GM23338 (cell line): Measurements from ENCODE around the gene TNFRSF21. TPM values are rescaled to one million over a fixed set of nuclear protein-coding genes. Genes with fewer than 3 reads are reported as not detected.

Experiments
- ATAC-seq: fragments of 200-7000 bp; cut with Tn5 transposase; 3 replicates; pipeline ENCODE4 v1.9.1; 2020
- DNase-seq: peaks from one replicate; pipeline ENCODE4 v3.0.0-alpha.2; 2015; ENCODE audit warnings: low spot score
- H2AFZ ChIP-seq: fragments of 200-600 bp; sonication (generic); 2 replicates; pipeline ENCODE4 v1.8.0; 2016; ENCODE audit warnings: antibody characterized with exemption, mild to moderate bottlenecking, moderate library complexity
- H3F3A ChIP-seq: fragments of 200-600 bp; sonication (generic); replicated peaks from 2 replicates; pipeline ENCODE4 v1.8.0; 2017; ENCODE audit warnings: antibody characterized with exemption, mixed run types, low read depth
- H3K27ac ChIP-seq: fragments of 200-600 bp; sonication (generic); 2 replicates; pipeline ENCODE4 v1.6.1; 2016; ENCODE audit warnings: low read depth
- H3K27me3 ChIP-seq: fragments of 200-600 bp; sonication (generic); 2 replicates; pipeline ENCODE4 v1.8.0; 2016; ENCODE audit warnings: mild to moderate bottlenecking, mixed run types, moderate library complexity; ENCODE audit not compliant: insufficient read depth
- H3K36me3 ChIP-seq: fragments of 200-600 bp; sonication (generic); 2 replicates; pipeline ENCODE4 v1.8.0; 2016; ENCODE audit warnings: mild to moderate bottlenecking; ENCODE audit not compliant: insufficient read depth
- H3K4me1 ChIP-seq: fragments of 200-600 bp; sonication (generic); 2 replicates; pipeline ENCODE4 v1.8.0; 2016; ENCODE audit warnings: mild to moderate bottlenecking, moderate library complexity; ENCODE audit not compliant: insufficient read depth
- H3K4me2 ChIP-seq: fragments of 200-600 bp; sonication (generic); 2 replicates; pipeline ENCODE4 v1.7.1; 2017; ENCODE audit warnings: mixed run types
- H3K4me3 ChIP-seq: fragments of 200-600 bp; sonication (generic); 2 replicates; pipeline ENCODE4 v1.6.1; 2016; ENCODE audit warnings: mixed run types
- H3K79me2 ChIP-seq: fragments of 200-600 bp; sonication (generic); replicated peaks from 2 replicates; pipeline ENCODE4 v1.8.0; 2017; ENCODE audit warnings: mild to moderate bottlenecking; ENCODE audit not compliant: insufficient read depth
- H3K9me2 ChIP-seq: fragments of 200-600 bp; sonication (generic); 2 replicates; pipeline ENCODE4 v1.8.0; 2017; ENCODE audit not compliant: insufficient read depth
- H4K20me1 ChIP-seq: fragments of 200-600 bp; sonication (generic); replicated peaks from 2 replicates; pipeline ENCODE4 v1.8.0; 2017; ENCODE audit warnings: mild to moderate bottlenecking; ENCODE audit not compliant: insufficient read depth
- H3K27ac Mint-ChIP-seq: 2 replicates; pipeline ENCODE4 v1.8.0; 2020; ENCODE audit warnings: inconsistent platforms, mild to moderate bottlenecking, moderate library complexity, mixed read lengths
- H3K27me3 Mint-ChIP-seq: 3 replicates; pipeline ENCODE4 v1.8.0; 2022; ENCODE audit warnings: low read depth, mild to moderate bottlenecking, moderate library complexity, mixed read lengths, inconsistent platforms; ENCODE audit not compliant: insufficient read depth, poor library complexity
- H3K36me3 Mint-ChIP-seq: 3 replicates; pipeline ENCODE4 v1.8.0; 2021; ENCODE audit warnings: low read depth, mild to moderate bottlenecking, inconsistent platforms, moderate library complexity, mixed read lengths
- H3K4me1 Mint-ChIP-seq: 3 replicates; pipeline ENCODE4 v1.8.0; 2020; ENCODE audit warnings: mild to moderate bottlenecking, inconsistent platforms, mixed read lengths
- H3K4me3 Mint-ChIP-seq: 3 replicates; pipeline ENCODE4 v1.8.0; 2021; ENCODE audit warnings: moderate library complexity, mild to moderate bottlenecking, inconsistent platforms, mixed read lengths
- H3K9me3 Mint-ChIP-seq: 3 replicates; pipeline ENCODE4 v1.8.0; 2020; ENCODE audit warnings: moderate library complexity, mild to moderate bottlenecking, inconsistent platforms, mixed read lengths
- CREB1 ChIP-seq: fragments of 250-450 bp; sonication (Bioruptor Pico); IDR thresholded peaks from 2 replicates; pipeline ENCODE4 v1.5.0; 2020; ENCODE audit warnings: low read depth, mild to moderate bottlenecking, moderate library complexity
- CTCF ChIP-seq, 2 experiments: fragments of 200-600 bp in 1 of 2; sonication (generic) in 1 of 2; conservative IDR thresholded peaks; 2 replicates each; pipeline versions ENCODE4 v1.5.1 to v1.6.1; 2016 to 2017; ENCODE audit warnings: antibody characterized with exemption in 2 of 2, low read depth in 2 of 2, mild to moderate bottlenecking in 2 of 2, moderate library complexity in 1 of 2
- ETS1 ChIP-seq: IDR thresholded peaks from 2 replicates; pipeline ENCODE4 v1.6.1; 2016; ENCODE audit warnings: antibody characterized with exemption
- EZH2 ChIP-seq: fragments of 200-600 bp; sonication (generic); IDR thresholded peaks from one replicate; pipeline ENCODE4 v1.8.0; 2017; ENCODE audit warnings: antibody characterized with exemption, mild to moderate bottlenecking, low read depth; ENCODE audit not compliant: unreplicated experiment
- JUNB ChIP-seq: IDR thresholded peaks from one replicate; pipeline ENCODE4 v1.6.1; 2016; ENCODE audit warnings: antibody characterized with exemption; ENCODE audit not compliant: unreplicated experiment
- NANOG ChIP-seq: IDR thresholded peaks from 2 replicates; pipeline ENCODE4 v1.6.1; 2016; ENCODE audit warnings: antibody characterized with exemption, borderline replicate concordance
- POLR2AphosphoS5 ChIP-seq: IDR thresholded peaks from 2 replicates; pipeline ENCODE4 v1.6.1; 2016; ENCODE audit warnings: antibody characterized with exemption, low read depth
- REST ChIP-seq: IDR thresholded peaks from one replicate; pipeline ENCODE4 v1.6.1; 2018; ENCODE audit warnings: antibody characterized with exemption; ENCODE audit not compliant: unreplicated experiment
- STAT1 ChIP-seq: IDR thresholded peaks from one replicate; pipeline ENCODE4 v1.6.1; 2016; ENCODE audit warnings: antibody characterized with exemption; ENCODE audit not compliant: unreplicated experiment
- ZNF114 ChIP-seq: fragments of 250-450 bp; sonication (Bioruptor Pico); IDR thresholded peaks from 2 replicates; pipeline ENCODE4 v1.5.0; 2020; ENCODE audit warnings: mild to moderate bottlenecking, moderate library complexity
- polyA plus RNA-seq: library from polyadenylated mRNA; unstranded; fragments of >200 nt; fragmentation: Nextera tagmentation; extraction: Ambion mirVana; gene quantifications from 2 replicates; pipeline ENCODE4 v1.2.1, GENCODE V29; 2016
- total RNA-seq: library from RNA; depleted of rRNA; stranded (reverse); fragments of >200 nt; shearing (Covaris generic); gene quantifications from 2 replicates; pipeline ENCODE4 v1.2.3, GENCODE V29; 2014

TNFRSF21 gene
- total and polyA plus RNA-seq, 2 experiments from 2014 or later, result 22.1 to 48.1 TPM

- no peaks in the 10 kb centered on the region for H3K27me3 ChIP-seq
- no peaks in the 10 kb centered on the region for H4K20me1 ChIP-seq
- Mint-ChIP-seq H3K27ac (no peak overlapping the region; the same call in 1 of the 2 replicates), H3K4me1 (peaks cover 45% of the 10 kb centered on the region), H3K27me3 (no peaks in the 10 kb centered on the region), H3K4me3 (no peak overlapping the region), H3K36me3 (peaks cover 44% of the 10 kb centered on the region), H3K9me3 (peaks cover 9% of the 10 kb centered on the region; the same call in 2 of the 3 replicates)
- H3K79me2 ChIP-seq, result no peaks in the 10 kb centered on the region
- H3K4me3 ChIP-seq, result no peak overlapping the region
- H2AFZ ChIP-seq, result no peak overlapping the region
- peak overlapping the region; percentile 50; the same call in 1 of the 2 replicates for H3K4me2 ChIP-seq
- no peaks in the 10 kb centered on the region for H3K36me3 ChIP-seq
- TF ChIP-seq CTCF (conservative IDR thresholded peaks at IDR 0.05; ENCODE audit: low read depth in 2 of 2), result no peak
- no peaks in the 10 kb centered on the region; the same call in 1 of the 2 replicates for H3F3A ChIP-seq
- ATAC-seq (no peak), DNase-seq (no peak)
- H3K27ac ChIP-seq, result peak overlapping the region; percentile 96
- H3K9me2 ChIP-seq, result no peaks in the 10 kb centered on the region
- peaks cover 40% of the 10 kb centered on the region for H3K4me1 ChIP-seq
Measured at GRCh38 chr6:47231151-47231550, 78.6 kb downstream of the TNFRSF21 start.

- no peaks in the 10 kb centered on the region; the same call in 1 of the 2 replicates for H3F3A ChIP-seq
- H3K79me2 ChIP-seq, result no peaks in the 10 kb centered on the region
- no peak overlapping the region for H2AFZ ChIP-seq
- Mint-ChIP-seq H3K36me3 (peaks cover 44% of the 10 kb centered on the region), H3K9me3 (peaks cover 9% of the 10 kb centered on the region; the same call in 2 of the 3 replicates), H3K4me1 (peaks cover 39% of the 10 kb centered on the region), H3K27ac (no peak overlapping the region), H3K4me3 (no peak overlapping the region), H3K27me3 (no peaks in the 10 kb centered on the region)
- ATAC-seq, result no peak
- peak overlapping the region; percentile 96; the same call in 1 of the 2 replicates for H3K27ac ChIP-seq
- no peaks in the 10 kb centered on the region for H4K20me1 ChIP-seq
- H3K4me3 ChIP-seq, result no peak overlapping the region
- no peaks in the 10 kb centered on the region for H3K36me3 ChIP-seq
- DNase-seq, result no peak
- H3K27me3 ChIP-seq, result no peaks in the 10 kb centered on the region
- peak overlapping the region; percentile 50; the same call in 1 of the 2 replicates for H3K4me2 ChIP-seq
- peaks cover 39% of the 10 kb centered on the region for H3K4me1 ChIP-seq
- no peaks in the 10 kb centered on the region for H3K9me2 ChIP-seq
- TF ChIP-seq POLR2AphosphoS5, result no peak
- peak; percentile 36; the same call in 1 of the 2 replicates for TF ChIP-seq NANOG
Measured at GRCh38 chr6:47230579-47230978, 79.1 kb downstream of the TNFRSF21 start.

- H3K79me2 ChIP-seq, result no peaks in the 10 kb centered on the region
- H3K36me3 ChIP-seq, result no peaks in the 10 kb centered on the region
- peak overlapping the region; percentile 54; the same call in 1 of the 2 replicates for H3K4me2 ChIP-seq
- H3K4me3 ChIP-seq, result no peak overlapping the region
- peaks cover 33% of the 10 kb centered on the region for H3K4me1 ChIP-seq
- peak; percentile 75 for DNase-seq
- no peak overlapping the region for H3K4me3 Mint-ChIP-seq
- peak; percentile 77 for ATAC-seq
- no peak overlapping the region for H2AFZ ChIP-seq
- H3K9me2 ChIP-seq, result no peaks in the 10 kb centered on the region
- TF ChIP-seq CREB1 (CRISPR knock-in tag), result no peak
- peak; percentile 68; the same call in 1 of the 2 replicates for TF ChIP-seq NANOG
- no peak for TF ChIP-seq ZNF114 (CRISPR knock-in tag)
- no peak for TF ChIP-seq EZH2
- no peak for TF ChIP-seq JUNB
- TF ChIP-seq REST, result no peak
- TF ChIP-seq ETS1, result no peak
- TF ChIP-seq STAT1, result no peak
- H3K27ac ChIP-seq, result peak overlapping the region; percentile 96
- H3K27ac Mint-ChIP-seq, result peak overlapping the region; percentile 60; the same call in 1 of the 2 replicates
- H3K36me3 Mint-ChIP-seq, result peaks cover 40% of the 10 kb centered on the region
- peaks cover 9% of the 10 kb centered on the region; the same call in 2 of the 3 replicates for H3K9me3 Mint-ChIP-seq
- no peaks in the 10 kb centered on the region for H4K20me1 ChIP-seq
- no peaks in the 10 kb centered on the region for H3K27me3 Mint-ChIP-seq
- no peaks in the 10 kb centered on the region for H3K27me3 ChIP-seq
- no peaks in the 10 kb centered on the region; the same call in 1 of the 2 replicates for H3F3A ChIP-seq
- H3K4me1 Mint-ChIP-seq, result peaks cover 29% of the 10 kb centered on the region
Measured at GRCh38 chr6:47229255-47229654, 80.5 kb downstream of the TNFRSF21 start.
